OCI-LY1 (cell line): ENCODE data around the gene ATG9A.

Experiments used
- H2AFZ ChIP-seq: fragments of 200-600 bp; sonication (generic), shearing (Covaris generic); 2 replicates; pipeline ENCODE4 v1.6.0; 2014; ENCODE audit warnings: antibody characterized with exemption, mild to moderate bottlenecking, low read length
- H3F3A ChIP-seq: fragments of 200-600 bp; sonication (generic), shearing (Covaris generic); 2 replicates; pipeline ENCODE4 v1.6.0; 2014; ENCODE audit warnings: mild to moderate bottlenecking, antibody characterized with exemption, low read length, moderate library complexity; ENCODE audit not compliant: insufficient read depth
- H3K27ac ChIP-seq: fragments of 200-600 bp; sonication (generic); 2 replicates; pipeline ENCODE4 v1.5.1; 2014; ENCODE audit warnings: low read length, mixed run types, mild to moderate bottlenecking, low read depth; ENCODE audit not compliant: poor library complexity, severe bottlenecking
- H3K27me3 ChIP-seq: fragments of 200-600 bp; sonication (generic); 2 replicates; pipeline ENCODE4 v1.6.0; 2014; ENCODE audit warnings: antibody characterized with exemption, mild to moderate bottlenecking, low read length, moderate library complexity; ENCODE audit not compliant: insufficient read depth
- H3K36me3 ChIP-seq: fragments of 200-600 bp; sonication (generic); 2 replicates; pipeline ENCODE4 v1.6.1; 2014; ENCODE audit warnings: mild to moderate bottlenecking, antibody characterized with exemption, low read length, moderate library complexity, mixed read lengths; ENCODE audit not compliant: insufficient read depth
- H3K4me1 ChIP-seq: fragments of 200-600 bp; sonication (generic); 2 replicates; pipeline ENCODE4 v1.5.1; 2014; ENCODE audit warnings: mild to moderate bottlenecking, low read length, moderate library complexity; ENCODE audit not compliant: insufficient read depth, severe bottlenecking
- H3K4me2 ChIP-seq: fragments of 200-600 bp; sonication (generic), shearing (Covaris generic); 2 replicates; pipeline ENCODE4 v1.6.1; 2014; ENCODE audit warnings: low read length
- H3K4me3 ChIP-seq: fragments of 200-600 bp; sonication (generic); 2 replicates; pipeline ENCODE4 v1.5.1; 2014; ENCODE audit warnings: low read length, low read depth, mild to moderate bottlenecking, mixed read lengths; ENCODE audit not compliant: poor library complexity, severe bottlenecking
- H3K79me2 ChIP-seq: fragments of 200-600 bp; shearing (Covaris generic); 2 replicates; pipeline ENCODE4 v1.6.1; 2016; ENCODE audit warnings: mixed run types, low read length, mixed read lengths; ENCODE audit not compliant: insufficient read depth
- H3K9ac ChIP-seq: fragments of 200-600 bp; sonication (generic), shearing (Covaris generic); 2 replicates; pipeline ENCODE4 v1.6.1; 2014; ENCODE audit warnings: mild to moderate bottlenecking, low read length, mixed read lengths
- H3K9me2 ChIP-seq: fragments of 200-600 bp; sonication (generic), shearing (Covaris generic); 2 replicates; pipeline ENCODE4 v1.6.1; 2014; ENCODE audit warnings: low read depth, mild to moderate bottlenecking, low read length, mixed read lengths
- H3K9me3 ChIP-seq: fragments of 200-600 bp; shearing (Covaris generic); 2 replicates; pipeline ENCODE4 v1.6.1; 2014; ENCODE audit warnings: low read length, mixed read lengths
- H4K20me1 ChIP-seq: fragments of 200-600 bp; sonication (generic), shearing (Covaris generic); 2 replicates; pipeline ENCODE4 v1.6.0; 2016; ENCODE audit warnings: mild to moderate bottlenecking, low read length; ENCODE audit not compliant: insufficient read depth
- EZH2 ChIP-seq: fragments of 200-600 bp; sonication (generic), shearing (Covaris generic); IDR thresholded peaks from 2 replicates; pipeline ENCODE4 v1.8.0; 2017; ENCODE audit warnings: borderline replicate concordance, mixed run types, mild to moderate bottlenecking, antibody characterized with exemption, low read length, moderate library complexity, mixed read lengths
- TF ChIP-seq, protein P1 (sequence below): fragments of 200-600 bp; sonication (generic), shearing (Covaris generic); IDR thresholded peaks from 2 replicates; pipeline ENCODE4 v1.5.1; 2017; ENCODE audit warnings: mild to moderate bottlenecking, antibody characterized with exemption, low read length, moderate library complexity, mixed read lengths

Gene ATG9A

DNA sequence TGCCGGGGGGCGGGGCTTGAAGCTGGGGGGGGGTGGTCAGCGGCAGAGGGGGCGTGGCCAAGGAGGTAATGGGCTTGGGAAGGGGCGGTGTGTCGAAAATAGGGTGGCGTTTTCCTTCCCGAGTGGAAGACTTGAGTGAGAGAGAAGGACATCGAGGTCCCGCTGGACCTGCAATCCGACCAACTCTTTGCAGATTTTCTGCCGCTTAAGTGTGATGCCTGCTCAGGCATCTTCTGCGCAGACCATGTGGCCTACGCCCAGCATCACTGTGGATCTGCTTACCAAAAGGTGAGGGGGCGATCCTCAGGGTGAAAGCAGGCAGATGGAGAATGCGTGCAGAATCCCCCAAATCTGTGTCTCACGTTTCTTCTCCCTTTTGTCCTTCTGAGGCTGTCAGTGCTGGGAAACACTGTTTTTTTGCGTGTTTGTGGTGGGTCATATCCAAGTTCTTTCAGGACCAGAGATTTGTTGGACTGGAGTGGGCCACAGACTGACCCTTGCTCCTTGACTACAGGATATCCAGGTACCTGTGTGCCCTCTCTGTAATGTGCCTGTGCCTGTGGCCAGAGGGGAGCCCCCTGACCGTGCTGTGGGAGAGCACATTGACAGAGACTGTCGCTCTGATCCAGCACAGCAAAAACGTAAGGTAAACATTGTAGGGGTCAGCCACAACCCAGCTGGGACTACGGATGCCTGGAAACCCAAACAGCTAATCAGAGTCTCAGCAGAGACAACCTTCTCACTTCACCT is 22.1 kb downstream of the ATG9A start:
- H3K4me1 ChIP-seq: peaks cover 21% of the 10 kb centered on the region
- H3K27ac ChIP-seq: peak overlapping the region; percentile 77
- H3K9ac ChIP-seq: peak overlapping the region; percentile 82
- H3F3A ChIP-seq: 0 out of 2 replicates have a peak, but pooled peaks cover 3% of the 10 kb centered on the region
- H3K9me3 ChIP-seq: peaks cover 6% of the 10 kb centered on the region; the same call in 1 of the 2 replicates
- H3K4me2 ChIP-seq: peak overlapping the region; percentile 86
- peaks cover 43% of the 10 kb centered on the region for H3K36me3 ChIP-seq
- no peaks in the 10 kb centered on the region for H4K20me1 ChIP-seq
- H3K27me3 ChIP-seq: no peaks in the 10 kb centered on the region
- no peaks in the 10 kb centered on the region for H3K9me2 ChIP-seq
- H3K4me3 ChIP-seq: peak overlapping the region; percentile 70
- TF ChIP-seq, protein P1, sequence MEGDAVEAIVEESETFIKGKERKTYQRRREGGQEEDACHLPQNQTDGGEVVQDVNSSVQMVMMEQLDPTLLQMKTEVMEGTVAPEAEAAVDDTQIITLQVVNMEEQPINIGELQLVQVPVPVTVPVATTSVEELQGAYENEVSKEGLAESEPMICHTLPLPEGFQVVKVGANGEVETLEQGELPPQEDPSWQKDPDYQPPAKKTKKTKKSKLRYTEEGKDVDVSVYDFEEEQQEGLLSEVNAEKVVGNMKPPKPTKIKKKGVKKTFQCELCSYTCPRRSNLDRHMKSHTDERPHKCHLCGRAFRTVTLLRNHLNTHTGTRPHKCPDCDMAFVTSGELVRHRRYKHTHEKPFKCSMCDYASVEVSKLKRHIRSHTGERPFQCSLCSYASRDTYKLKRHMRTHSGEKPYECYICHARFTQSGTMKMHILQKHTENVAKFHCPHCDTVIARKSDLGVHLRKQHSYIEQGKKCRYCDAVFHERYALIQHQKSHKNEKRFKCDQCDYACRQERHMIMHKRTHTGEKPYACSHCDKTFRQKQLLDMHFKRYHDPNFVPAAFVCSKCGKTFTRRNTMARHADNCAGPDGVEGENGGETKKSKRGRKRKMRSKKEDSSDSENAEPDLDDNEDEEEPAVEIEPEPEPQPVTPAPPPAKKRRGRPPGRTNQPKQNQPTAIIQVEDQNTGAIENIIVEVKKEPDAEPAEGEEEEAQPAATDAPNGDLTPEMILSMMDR: no peak
- no peak for TF ChIP-seq EZH2
- H2AFZ ChIP-seq: no peak overlapping the region
- H3K79me2 ChIP-seq: no peaks in the 10 kb centered on the region

- peak within 1 kb of the TSS; percentile 70 for H3K4me3 ChIP-seq
- no peaks in the 10 kb centered on the region for H3K27me3 ChIP-seq
- peak within 1 kb of the TSS; percentile 77 for H3K27ac ChIP-seq
- H3F3A ChIP-seq: 0 out of 2 replicates have a peak, but pooled peaks cover 3% of the 10 kb centered on the region
- H4K20me1 ChIP-seq: no peaks in the 10 kb centered on the region
- TF ChIP-seq, protein P1: no peak
- TF ChIP-seq EZH2: no peak
- H3K4me1 ChIP-seq: peaks cover 21% of the 10 kb centered on the region
- H3K36me3 ChIP-seq: peaks cover 38% of the 10 kb centered on the region; the same call in 1 of the 2 replicates
- H3K4me2 ChIP-seq: peak within 1 kb of the TSS; percentile 86
- no peaks in the 10 kb centered on the region for H3K79me2 ChIP-seq
- peaks cover 6% of the 10 kb centered on the region; the same call in 1 of the 2 replicates for H3K9me3 ChIP-seq
- H3K9ac ChIP-seq: peak within 1 kb of the TSS; percentile 82
- peak within 1 kb of the TSS; percentile 24; the same call in 1 of the 2 replicates for H2AFZ ChIP-seq
- H3K9me2 ChIP-seq: no peaks in the 10 kb centered on the region
Measured at GRCh38 chr2:219206328-219207133, 22.9 kb downstream of the ATG9A start, which contains the start of gene ZFAND2B. ZFAND2B (plus strand) TSS chr2:219206782; CDS start chr2:219206988, 206 bp downstream.

GRCh38 chr2:219205981-219206327 is 23.5 kb downstream of the ATG9A start:
- Histone ChIP-seq H3K4me3 (peak overlapping the region; percentile 70), H3K36me3 (peaks cover 35% of the 10 kb centered on the region; the same call in 1 of the 2 replicates), H2AFZ (peak overlapping the region; percentile 24; the same call in 1 of the 2 replicates), H3K9ac (peak overlapping the region; percentile 82), H3K27ac (peak overlapping the region; percentile 72), H4K20me1 (no peaks in the 10 kb centered on the region), H3K79me2 (no peaks in the 10 kb centered on the region), H3K9me3 (peaks cover 6% of the 10 kb centered on the region; the same call in 1 of the 2 replicates), H3F3A (0 out of 2 replicates have a peak, but pooled peaks cover 3% of the 10 kb centered on the region), H3K4me2 (peak overlapping the region; percentile 86), H3K9me2 (no peaks in the 10 kb centered on the region), H3K4me1 (peaks cover 21% of the 10 kb centered on the region), H3K27me3 (no peaks in the 10 kb centered on the region)
- no peak for TF ChIP-seq EZH2
- TF ChIP-seq, protein P1: no peak
